Colonic mucosa (tissue), 4 donors: ENCODE results near the gene GABRE. TPM values are rescaled to one million over a fixed set of nuclear protein-coding genes. Genes with fewer than 3 reads are reported as not detected.

ENCODE experiments used
- DNase-seq: peaks from one replicate; pipeline ENCODE4 v3.0.0-alpha.2; 2020
- H3K27ac ChIP-seq: fragments of 200-600 bp; one replicate; pipeline ENCODE4 v1.8.0; 2021
- H3K27me3 ChIP-seq: fragments of 200-600 bp; one replicate; pipeline ENCODE4 v1.8.0; 2021
- H3K36me3 ChIP-seq: fragments of 200-600 bp; one replicate; pipeline ENCODE4 v1.8.0; 2021
- H3K4me1 ChIP-seq: fragments of 200-600 bp; one replicate; pipeline ENCODE4 v1.8.0; 2021; ENCODE audit warnings: mild to moderate bottlenecking
- H3K4me3 ChIP-seq: fragments of 200-600 bp; one replicate; pipeline ENCODE4 v1.8.0; 2021
- H3K9ac ChIP-seq, 2 donors: one replicate each; pipeline ENCODE4 v1.7.0; 2013; ENCODE audit warnings: control low read depth in 2 of 2, low read depth in 2 of 2, low read length in 2 of 2
- H3K9me3 ChIP-seq: fragments of 200-600 bp; one replicate; pipeline ENCODE4 v1.8.0; 2021
- intact Hi-C: fragments of 100-400 bp; cut with DNase I; formaldehyde crosslinking; loops from one replicate; pipeline ENCODE4 v1.14.1; 2022
- microRNA-seq: library from miRNA; unstranded; fragments of <30 nt; microRNA quantifications from one replicate; pipeline ENCODE4, GENCODE V29; 2019
- total RNA-seq, 2 donors: library from RNA; stranded (reverse); fragmentation: NEBNext Ultra II Directional in 1 of 2; extraction: Animal tissue kit (Norgen Biotek cat#: 25700) in 1 of 2; gene quantifications; one replicate each; pipeline ENCODE4 v1.2.1, GENCODE V29; 2021
- TF ChIP-seq, protein P1 (sequence below): fragments of 200-600 bp; IDR thresholded peaks from one replicate; pipeline ENCODE4 v1.8.0; 2022; ENCODE audit warnings: antibody characterized with exemption, mild to moderate bottlenecking
- donor health status: healthy.
- donor health status: DM: no; HTN: no; CAD: no.
- donor health status: DM: no; HTN: no; CAD: no.

Gene GABRE
- total RNA-seq, 2 donors from 2014 or later: 6.4 to 11.9 TPM

DNA sequence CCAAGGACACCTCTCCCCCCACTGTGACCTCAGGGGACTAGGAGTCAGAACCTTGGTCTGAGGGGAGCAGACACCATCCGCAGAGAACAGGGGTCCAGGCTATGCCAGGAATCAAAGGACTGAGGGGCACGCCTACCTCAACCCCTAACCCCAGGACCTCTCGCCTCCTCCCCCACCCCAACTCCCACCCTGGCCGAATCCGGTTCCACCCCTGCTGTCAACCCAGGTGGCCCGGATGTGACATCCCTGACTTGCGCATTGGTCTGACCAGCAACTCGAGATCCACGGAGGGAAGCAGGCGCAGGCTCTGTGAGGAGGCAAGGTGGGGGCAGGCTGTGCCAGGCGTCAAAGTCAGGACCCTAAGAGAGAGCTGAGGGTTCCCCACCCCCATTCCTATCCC is 62.3 kb downstream of the GABRE start:
- Histone ChIP-seq H3K27me3 (no peaks in the 10 kb centered on the region), H3K9me3 (no peaks in the 10 kb centered on the region), H3K27ac (no peak overlapping the region), H3K9ac (no peak overlapping the region), H3K4me1 (no peaks in the 10 kb centered on the region), H3K36me3 (no peaks in the 10 kb centered on the region), H3K4me3 (no peak overlapping the region)
- intact Hi-C loops: no loop called here
- no peak for DNase-seq
- TF ChIP-seq, protein P1, sequence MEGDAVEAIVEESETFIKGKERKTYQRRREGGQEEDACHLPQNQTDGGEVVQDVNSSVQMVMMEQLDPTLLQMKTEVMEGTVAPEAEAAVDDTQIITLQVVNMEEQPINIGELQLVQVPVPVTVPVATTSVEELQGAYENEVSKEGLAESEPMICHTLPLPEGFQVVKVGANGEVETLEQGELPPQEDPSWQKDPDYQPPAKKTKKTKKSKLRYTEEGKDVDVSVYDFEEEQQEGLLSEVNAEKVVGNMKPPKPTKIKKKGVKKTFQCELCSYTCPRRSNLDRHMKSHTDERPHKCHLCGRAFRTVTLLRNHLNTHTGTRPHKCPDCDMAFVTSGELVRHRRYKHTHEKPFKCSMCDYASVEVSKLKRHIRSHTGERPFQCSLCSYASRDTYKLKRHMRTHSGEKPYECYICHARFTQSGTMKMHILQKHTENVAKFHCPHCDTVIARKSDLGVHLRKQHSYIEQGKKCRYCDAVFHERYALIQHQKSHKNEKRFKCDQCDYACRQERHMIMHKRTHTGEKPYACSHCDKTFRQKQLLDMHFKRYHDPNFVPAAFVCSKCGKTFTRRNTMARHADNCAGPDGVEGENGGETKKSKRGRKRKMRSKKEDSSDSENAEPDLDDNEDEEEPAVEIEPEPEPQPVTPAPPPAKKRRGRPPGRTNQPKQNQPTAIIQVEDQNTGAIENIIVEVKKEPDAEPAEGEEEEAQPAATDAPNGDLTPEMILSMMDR: no peak

DNA sequence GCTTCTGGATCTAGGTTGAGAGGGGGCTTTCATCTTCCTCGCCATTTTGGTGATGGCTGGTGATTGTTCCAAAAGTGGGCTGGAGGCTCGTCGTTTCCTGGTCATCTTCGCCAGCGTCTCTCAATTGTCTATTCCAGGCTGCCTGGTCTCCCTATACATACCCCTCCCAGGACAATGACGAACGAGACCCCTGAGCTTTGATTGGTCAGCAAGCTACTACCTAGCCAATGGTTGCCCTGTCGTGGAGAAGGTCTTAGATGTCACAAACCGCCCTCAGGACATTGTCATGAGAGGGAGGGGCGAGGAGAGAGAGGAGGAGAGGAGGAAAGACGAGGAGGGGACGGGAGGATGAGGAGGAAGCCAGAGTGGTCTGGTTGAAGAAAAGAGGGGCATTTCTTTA is 69.5 kb downstream of the GABRE start:
- Histone ChIP-seq H3K27me3 (no peaks in the 10 kb centered on the region), H3K4me1 (no peaks in the 10 kb centered on the region), H3K9me3 (no peaks in the 10 kb centered on the region), H3K9ac (no peak overlapping the region), H3K4me3 (no peak overlapping the region), H3K27ac (no peak overlapping the region), H3K36me3 (no peaks in the 10 kb centered on the region)
- TF ChIP-seq, protein P1: no peak
- no peak for DNase-seq
- intact Hi-C loops: no loop called here

Small RNAs within 50 kb of the gene (microRNA-seq; reads per million reads assigned to microRNA genes)
- gene MIR224 (676 reads per million, percentile 75 among the genes with 10 or more reads in this experiment), gene MIR452 (337 reads per million, percentile 66 among the genes with 10 or more reads in this experiment)

Other genes starting within 250 kb of the GABRE start
- gene CNGA2, start 239.9 kb downstream of the GABRE start, total RNA-seq: not detected
- gene MAGEA4, start 61.8 kb downstream of the GABRE start, total RNA-seq: not detected
- gene MAGEA10, start 163.9 kb upstream of the GABRE start, total RNA-seq: not detected